ENCODE results near the gene PIGB.

PIGB gene

GRCh38 chr15:55402707-55403106 lies 83.7 kb downstream of the PIGB start:
- TF ChIP-seq CTCF (IDR thresholded peaks at IDR 0.05; ENCODE audit: low read depth, low read length) = no peak
- no peak overlapping the region for H3K4me3 ChIP-seq (ENCODE audit: low read depth, low read length)

DNA sequence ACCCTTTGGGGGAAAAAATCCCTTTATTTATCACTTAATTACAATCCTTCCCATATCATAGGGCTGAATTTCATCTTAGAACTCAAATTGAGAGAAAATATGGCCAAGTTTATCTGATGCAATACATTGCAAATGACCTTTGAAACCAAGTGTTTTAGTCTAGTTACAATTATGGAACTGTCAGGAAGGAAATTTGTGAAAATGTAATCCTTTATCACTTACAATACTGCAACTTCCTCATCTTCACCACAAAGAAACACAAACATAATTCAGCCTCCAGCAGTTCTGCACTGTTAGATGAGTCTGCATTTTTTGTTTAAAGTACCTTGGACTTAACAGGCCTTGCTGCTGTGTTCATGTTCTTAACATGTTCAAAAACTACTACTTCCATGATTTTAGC lies 84.5 kb downstream of the PIGB start:
- H3K4me3 ChIP-seq (ENCODE audit: low read depth, low read length) = no peak overlapping the region
- no peak for TF ChIP-seq CTCF (IDR thresholded peaks at IDR 0.05; ENCODE audit: low read depth, low read length)

Measured in WI38 (cell line).